Endothelial cell of umbilical vein (primary cell): ENCODE measurements around the gene DESI1. TPM values are rescaled to one million over a fixed set of nuclear protein-coding genes. Genes with fewer than 3 reads are reported as not detected.
"Not testable (repeated sequence)": the region's sequence is repeated elsewhere in the genome, so short reads cannot be mapped to it uniquely, and the experiment has no call there.

Source experiments
- BruUV-seq: library from RNA; stranded (reverse); fragments of 400-500 nt; replicated peaks from 2 replicates; lab custom pipeline; 2021; lab: Mats Ljungman, UMichigan
- CTCF ChIA-PET: fragments of 300-600, 350-600 bp; sonication (Branson Sonifier 250); formaldehyde crosslinking; loops from one replicate; lab custom pipeline; 2021; ENCODE audit warnings: antibody characterized with exemption, inconsistent platforms; lab: Charles Lee
- POLR2A ChIA-PET: fragments of 300-600, 350-600 bp; sonication (Branson Sonifier 250); formaldehyde crosslinking; loops from one replicate; lab custom pipeline; 2021; ENCODE audit warnings: antibody characterized with exemption, inconsistent platforms; lab: Charles Lee
- DNase-seq: peaks from one replicate; pipeline ENCODE4 v3.0.0-alpha.2; 2011; ENCODE audit warnings: low read depth, low spot score
- FAIRE-seq: peaks from 2 replicates; lab custom pipeline; 2011; peaks lifted over from hg19 to GRCh38; lab: Jason Lieb, UNC
- H2AFZ ChIP-seq: 2 replicates; pipeline ENCODE4 v1.6.0; 2012; ENCODE audit warnings: low read depth, low read length, control low read depth, inconsistent platforms
- H3K27ac ChIP-seq: 2 replicates; pipeline ENCODE4 v1.5.1; 2011; ENCODE audit warnings: low read depth, mild to moderate bottlenecking, control low read depth, low read length, moderate library complexity; ENCODE audit not compliant: insufficient read depth
- H3K27me3 ChIP-seq, 2 experiments: 2 replicates each; pipeline versions ENCODE4 v1.6.0 to v1.6.1; 2011; ENCODE audit warnings: low read length in 2 of 2, mixed read lengths in 1 of 2; ENCODE audit not compliant: control insufficient read depth in 2 of 2, insufficient read depth in 2 of 2
- H3K36me3 ChIP-seq, 2 experiments: 2 replicates in 1 of 2; 3 replicates in 1 of 2; pipeline ENCODE4 v1.5.1; 2011; ENCODE audit warnings: low read length in 2 of 2, mild to moderate bottlenecking in 1 of 2, moderate library complexity in 1 of 2; ENCODE audit not compliant: control insufficient read depth in 2 of 2, insufficient read depth in 2 of 2; ENCODE audit errors: extremely low read depth in 1 of 2
- H3K4me1 ChIP-seq: 3 replicates; pipeline ENCODE4 v1.5.1; 2011; ENCODE audit warnings: mild to moderate bottlenecking, low read length; ENCODE audit not compliant: control insufficient read depth, insufficient read depth; ENCODE audit errors: extremely low read depth
- H3K4me2 ChIP-seq: 2 replicates; pipeline ENCODE4 v1.6.1; 2011; ENCODE audit warnings: low read length, control low read depth, mixed read lengths; ENCODE audit not compliant: insufficient read depth
- H3K4me3 ChIP-seq, 3 experiments: fragments of 200-600 bp in 1 of 3; sonication (generic), shearing (Covaris generic) in 1 of 3; replicated peaks in 1 of 3; 2 replicates each; pipeline ENCODE4 v1.5.1; 2011 to 2016; ENCODE audit warnings: control low read depth in 3 of 3, low read length in 3 of 3, mild to moderate bottlenecking in 2 of 3, inconsistent platforms in 1 of 3, low read depth in 1 of 3, moderate library complexity in 1 of 3; ENCODE audit not compliant: insufficient read depth in 1 of 3
- H3K79me2 ChIP-seq: 2 replicates; pipeline ENCODE4 v1.6.0; 2012; ENCODE audit warnings: low read length, inconsistent platforms; ENCODE audit not compliant: control insufficient read depth, insufficient read depth
- H3K9ac ChIP-seq: replicated peaks from 2 replicates; pipeline ENCODE3; 2011; ENCODE audit warnings: low read length, control low read depth; ENCODE audit not compliant: insufficient read depth; ENCODE audit errors: extremely low read depth
- H3K9me1 ChIP-seq: replicated peaks from 3 replicates; pipeline ENCODE4 v1.6.0; 2011; ENCODE audit warnings: mild to moderate bottlenecking, low read length; ENCODE audit not compliant: control insufficient read depth, insufficient read depth; ENCODE audit errors: extremely low read depth
- H3K9me3 ChIP-seq: replicated peaks from 2 replicates; pipeline ENCODE4 v1.5.1; 2012; ENCODE audit warnings: low read length, inconsistent platforms; ENCODE audit not compliant: control insufficient read depth, insufficient read depth
- H4K20me1 ChIP-seq: replicated peaks from 2 replicates; pipeline ENCODE3; 2011; ENCODE audit warnings: mild to moderate bottlenecking, low read length; ENCODE audit not compliant: control insufficient read depth, insufficient read depth; ENCODE audit errors: extremely low read depth
- CTCF ChIP-seq, 2 donors: IDR thresholded peaks; 1 replicate in 1 of 2; 2 replicates in 1 of 2; pipeline ENCODE4 v1.5.1; 2011; ENCODE audit warnings: low read length in 2 of 2, mild to moderate bottlenecking in 2 of 2, moderate library complexity in 2 of 2, control low read depth in 1 of 2, inconsistent platforms in 1 of 2, low read depth in 1 of 2; ENCODE audit not compliant: insufficient read depth in 1 of 2; ENCODE audit errors: extremely low read depth in 1 of 2
- EZH2 ChIP-seq: IDR thresholded peaks from 2 replicates; pipeline ENCODE4 v1.6.1; 2012; ENCODE audit warnings: borderline replicate concordance, low read depth, mild to moderate bottlenecking, moderate library complexity, low read length, inconsistent platforms; ENCODE audit not compliant: severe bottlenecking
- JUN ChIP-seq: IDR thresholded peaks from 2 replicates; pipeline ENCODE4 v1.6.1; 2011; ENCODE audit warnings: borderline replicate concordance, low read depth; ENCODE audit not compliant: insufficient read length, insufficient read depth
- POLR2A ChIP-seq: IDR thresholded peaks from 2 replicates; pipeline ENCODE4 v1.6.1; 2012; ENCODE audit warnings: low read depth, mild to moderate bottlenecking, control low read depth, low read length
- POLR2AphosphoS5 ChIP-seq: IDR thresholded peaks from 2 replicates; pipeline ENCODE4 v1.6.1; 2012; ENCODE audit warnings: low read depth, mild to moderate bottlenecking, control low read depth, low read length, moderate library complexity; ENCODE audit not compliant: insufficient read depth
- dilution Hi-C: fragments of 300-500 bp; cut with MboI; formaldehyde crosslinking; loops from one replicate; pipeline ENCODE4 v1.15.0; 2019; ENCODE audit warnings: low sequenced_read_pairs; ENCODE audit not compliant: extremely low pct_ligation_motif_present
- intact Hi-C: fragments of 100-400 bp; cut with micrococcal nuclease; formaldehyde crosslinking; loops from one replicate; pipeline ENCODE4 v1.10.0; 2022
- polyA plus RNA-seq, 4 experiments: library from polyadenylated mRNA; depleted of rRNA in 3 of 4; stranded (reverse) in 3 of 4; unstranded in 1 of 4; fragments of >200 nt; gene quantifications; 2 replicates each; pipeline versions ENCODE4 v1.2.1 to v1.2.3, GENCODE V29; 2011 to 2012; ENCODE audit warnings: missing spikeins in 1 of 4
- total RNA-seq: library from RNA; stranded (reverse); gene quantifications from 2 replicates; pipeline ENCODE4 v1.2.3, GENCODE V29; 2021

Gene DESI1
- total and polyA plus RNA-seq, 2 donors (not counting 3 experiments of a cell fraction or from before 2014, with no cell fraction given), result 36.8 to 59.1 TPM

GRCh38 chr22:41558241-41558630, 62.6 kb downstream of the DESI1 start:
- H3K4me3 ChIP-seq, H3K4me2 ChIP-seq, dilution Hi-C loops, H3K9ac ChIP-seq, FAIRE-seq, H3K79me2 ChIP-seq, H3K36me3 ChIP-seq, DNase-seq, H3K9me3 ChIP-seq, H3K27ac ChIP-seq, H4K20me1 ChIP-seq, H3K9me1 ChIP-seq, H3K27me3 ChIP-seq, H3K4me1 ChIP-seq, intact Hi-C loops, H2AFZ ChIP-seq, POLR2A ChIA-PET, BruUV-seq: not testable (repeated sequence)
- CTCF ChIA-PET, result interaction anchor here (1.4 to 3.7 kb wide), 3 partner anchors 14 to 32 kb away, joined by 6 to 18 read pairs (median 7); partner anchors contain the start of genes PMM1 and POLR3H

DNA sequence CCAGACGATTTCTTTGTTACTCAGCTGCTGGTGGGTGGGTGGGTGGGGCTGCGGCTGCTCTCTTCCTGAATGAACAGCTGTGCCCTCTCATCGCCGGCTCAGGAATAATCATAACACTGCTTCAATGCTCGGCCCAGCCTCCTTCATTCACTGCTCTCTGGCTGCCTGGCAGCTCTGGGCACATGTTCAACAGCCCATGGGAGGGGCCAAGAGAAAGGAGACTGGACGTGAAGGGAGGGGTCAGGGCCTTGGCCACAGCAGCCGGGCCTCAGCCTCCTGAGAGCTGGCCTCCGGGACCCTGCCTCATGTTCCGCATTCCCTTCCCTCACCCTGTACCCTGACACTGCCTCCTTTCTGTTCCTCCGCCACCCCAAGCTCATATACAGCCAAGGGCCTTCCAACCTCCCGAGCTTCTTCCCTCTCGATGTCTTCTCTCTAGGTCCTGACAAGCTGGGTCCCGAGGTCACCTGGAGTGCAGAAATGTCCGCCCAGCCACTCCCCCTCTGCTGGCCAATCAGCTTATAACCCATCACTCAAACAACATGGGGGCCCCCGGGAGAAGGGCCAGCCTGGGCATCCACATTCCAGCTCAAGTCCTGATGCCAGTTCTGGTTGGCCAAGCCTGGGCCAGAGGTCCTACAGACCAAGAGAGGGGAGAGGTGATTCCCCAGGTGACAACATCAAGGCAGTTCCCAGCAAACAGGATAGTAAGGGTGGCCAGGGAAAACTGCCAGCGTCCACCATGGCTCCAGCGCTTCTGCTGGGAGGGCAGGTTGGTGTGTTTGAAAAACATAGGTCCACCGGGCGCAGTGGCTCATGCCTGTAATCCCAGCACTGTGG, 63.2 kb downstream of the DESI1 start:
- peaks cover 0 to 8% of the 10 kb centered on the region in 2 experiments for H3K27me3 ChIP-seq
- H3K36me3 ChIP-seq, result no peaks in the 10 kb centered on the region
- FAIRE-seq, result peak; percentile 86
- H2AFZ ChIP-seq, result peak overlapping the region; percentile 12
- no peak overlapping the region for H3K4me3 ChIP-seq
- POLR2A ChIA-PET, result interaction anchor here (0.8 kb wide), 1 partner anchor 17 kb away, joined by 4 read pairs; no protein-coding TSS in a partner anchor
- no TSS peak for BruUV-seq
- H3K27ac ChIP-seq, result no peak overlapping the region
- CTCF ChIA-PET, result interaction anchor here (0.6 to 3.7 kb wide), 6 partner anchors 10 to 176 kb away, joined by 3 to 18 read pairs (median 5); partner anchors contain the start of genes PMM1, POLR3H and TEF
- no peaks in the 10 kb centered on the region for H3K9me1 ChIP-seq
- dilution Hi-C loops, result no loop called here
- no peaks in the 10 kb centered on the region for H3K9me3 ChIP-seq
- no peak overlapping the region for H3K9ac ChIP-seq
- no peaks in the 10 kb centered on the region for H4K20me1 ChIP-seq
- intact Hi-C loops, result no loop called here
- no peaks in the 10 kb centered on the region for H3K79me2 ChIP-seq
- no peaks in the 10 kb centered on the region for H3K4me1 ChIP-seq
- H3K4me2 ChIP-seq, result no peak overlapping the region
- TF ChIP-seq JUN, result no peak
- no peak for TF ChIP-seq POLR2A
- TF ChIP-seq CTCF (IDR thresholded peaks at IDR 0.05; ENCODE audit: extremely low read depth in 1 of 2, insufficient read depth in 1 of 2, low read depth in 1 of 2, low read length in 2 of 2), result no peak
- no peak for TF ChIP-seq POLR2AphosphoS5
- no peak for TF ChIP-seq EZH2
- DNase-seq, result peak; percentile 64
